HPDE6-E6E7 (cell line): Measurements from ENCODE around the gene PHLDB2.
A peak's percentile ranks its signal among the peaks of the same experiment; 100 is the strongest.

ENCODE experiments used
- DNase-seq: peaks from one replicate; pipeline ENCODE4 v3.0.0; 2011; ENCODE audit warnings: missing footprints; ENCODE audit errors: extremely low spot score

PHLDB2 gene

GRCh38 chr3:111923806-111924205, 64.7 kb downstream of the PHLDB2 start:
- no peak for DNase-seq

GRCh38 chr3:111924283-111924682, 65.2 kb downstream of the PHLDB2 start:
- no peak for DNase-seq

DNA sequence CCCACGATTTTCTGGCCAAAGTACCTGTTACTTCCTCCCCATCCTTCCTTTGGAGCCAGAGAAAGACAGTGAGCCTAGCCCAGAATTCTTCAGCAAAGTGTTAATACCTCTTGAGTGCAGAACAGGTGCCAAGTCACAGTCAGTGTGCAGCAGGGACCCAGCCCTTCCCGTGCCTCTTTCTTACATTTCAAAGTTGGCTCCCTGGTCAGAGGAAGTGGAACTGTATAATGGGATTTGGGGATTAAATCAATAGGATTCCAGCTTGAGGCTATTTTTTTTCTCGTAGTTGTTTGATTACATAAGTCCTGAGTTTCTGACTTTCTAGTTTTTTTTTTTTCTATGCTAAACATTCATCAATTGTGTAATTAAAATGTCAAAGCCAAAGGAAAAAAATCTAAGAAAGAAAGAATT, 67.2 kb downstream of the PHLDB2 start:
- no peak for DNase-seq

DNA sequence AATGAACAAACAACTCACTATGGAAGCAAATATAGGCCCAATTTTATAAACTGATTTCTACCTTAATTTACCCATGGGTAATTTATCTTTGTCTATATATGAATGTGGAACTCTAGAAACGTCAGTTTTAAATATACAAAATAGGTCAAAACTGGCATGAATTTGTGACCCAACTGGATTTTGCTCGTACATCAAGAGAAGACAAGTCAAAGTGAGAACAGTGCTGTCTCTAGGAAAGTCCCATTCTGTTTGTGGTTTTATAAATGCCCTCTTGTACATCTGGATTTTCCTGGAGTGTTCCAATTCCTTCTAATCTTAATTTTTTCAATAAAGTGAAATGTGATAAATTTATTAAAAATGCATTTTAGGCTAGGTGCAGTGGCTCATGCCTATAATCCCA, 69.5 kb downstream of the PHLDB2 start:
- DNase-seq: no peak

GRCh38 chr3:111929484-111929883, 70.4 kb downstream of the PHLDB2 start:
- no peak for DNase-seq

- DNase-seq: no peak
These were observed 73.9 kb downstream of the PHLDB2 start for GRCh38 chr3:111932946-111933345.

GRCh38 chr3:111936191-111936841, 77.3 kb downstream of the PHLDB2 start:
- DNase-seq: peak; percentile 13

- DNase-seq: no peak
These were observed 77.9 kb downstream of the PHLDB2 start for GRCh38 chr3:111936967-111937366.

GRCh38 chr3:111937871-111938270, 78.8 kb downstream of the PHLDB2 start:
- DNase-seq: no peak

GRCh38 chr3:111939873-111940272, 80.8 kb downstream of the PHLDB2 start:
- DNase-seq: no peak

GRCh38 chr3:111943533-111943932, 84.5 kb downstream of the PHLDB2 start:
- DNase-seq: no peak

- DNase-seq: no peak
These were observed 85.3 kb downstream of the PHLDB2 start for GRCh38 chr3:111944372-111944771.

DNA sequence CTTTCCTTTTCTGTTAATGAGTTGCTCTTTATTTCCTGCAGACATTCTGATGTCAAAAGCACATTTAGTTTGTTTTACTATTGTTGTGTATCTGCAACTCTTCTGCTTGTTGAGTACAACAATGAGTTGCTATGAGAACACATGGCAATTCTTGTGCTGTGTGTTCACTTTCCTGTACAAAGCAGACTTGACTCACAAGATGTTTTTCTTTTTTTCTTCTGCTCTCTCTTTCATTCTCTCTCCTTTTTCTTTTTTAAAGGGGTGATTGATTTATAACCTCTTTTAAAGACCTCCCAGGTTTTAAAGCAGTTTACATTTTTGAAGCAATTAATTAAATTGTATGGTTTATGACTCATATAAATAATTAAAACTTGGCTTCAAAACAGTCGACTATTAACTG, 88.2 kb downstream of the PHLDB2 start:
- no peak for DNase-seq

- no peak for DNase-seq
These were observed 89.7 kb downstream of the PHLDB2 start for GRCh38 chr3:111948786-111949185.

- DNase-seq: no peak
These were observed 90.6 kb downstream of the PHLDB2 start for GRCh38 chr3:111949712-111950111.

DNA sequence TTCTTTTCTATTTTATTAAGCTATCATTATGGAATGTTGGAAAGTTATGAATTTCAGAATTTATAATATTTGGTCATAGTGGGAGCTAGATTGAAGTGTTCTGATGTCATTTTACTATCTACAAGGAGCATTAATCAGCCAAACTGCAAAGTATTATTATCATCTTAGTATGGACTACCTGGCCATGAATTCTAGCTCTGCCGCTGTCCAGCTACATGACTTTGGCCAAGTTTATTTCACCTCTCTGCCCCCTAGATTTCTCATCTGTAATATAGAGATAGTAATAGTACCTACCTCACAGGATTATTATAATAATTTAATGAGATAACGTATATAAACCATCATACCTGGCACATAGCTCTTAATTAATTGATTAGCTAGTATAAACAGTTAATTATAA, 92.0 kb downstream of the PHLDB2 start:
- no peak for DNase-seq

GRCh38 chr3:111952086-111952485, 93.0 kb downstream of the PHLDB2 start:
- no peak for DNase-seq

DNA sequence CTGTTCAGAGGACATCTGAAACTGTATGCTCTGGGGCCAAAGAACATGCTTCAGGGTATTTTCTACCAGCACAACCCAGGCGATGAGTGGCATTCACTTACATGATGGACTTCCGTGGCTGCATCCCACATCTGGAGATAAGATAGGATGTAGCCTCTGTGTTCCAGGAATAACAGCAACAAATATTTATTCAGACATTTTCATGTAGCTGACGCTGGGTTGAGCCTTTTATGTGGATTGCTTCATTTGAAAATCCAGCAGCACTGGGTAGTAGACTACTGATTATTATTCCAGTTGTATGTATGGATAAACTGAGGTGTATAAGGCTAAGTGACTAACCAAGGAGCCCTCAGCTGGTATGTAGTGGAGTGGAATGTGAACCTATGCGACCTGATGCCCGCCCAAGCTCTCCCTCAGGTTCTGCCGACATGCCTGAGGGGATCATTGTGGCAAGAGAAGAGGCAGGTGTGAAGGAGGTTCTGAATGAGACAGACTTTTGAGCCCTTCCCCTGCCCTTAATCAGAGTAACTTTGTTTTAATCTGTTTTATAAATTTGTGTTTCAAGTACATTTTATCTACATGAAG, 93.9 kb downstream of the PHLDB2 start:
- DNase-seq: no peak

- DNase-seq: no peak
These were observed 95.3 kb downstream of the PHLDB2 start for GRCh38 chr3:111954228-111954990.

DNA sequence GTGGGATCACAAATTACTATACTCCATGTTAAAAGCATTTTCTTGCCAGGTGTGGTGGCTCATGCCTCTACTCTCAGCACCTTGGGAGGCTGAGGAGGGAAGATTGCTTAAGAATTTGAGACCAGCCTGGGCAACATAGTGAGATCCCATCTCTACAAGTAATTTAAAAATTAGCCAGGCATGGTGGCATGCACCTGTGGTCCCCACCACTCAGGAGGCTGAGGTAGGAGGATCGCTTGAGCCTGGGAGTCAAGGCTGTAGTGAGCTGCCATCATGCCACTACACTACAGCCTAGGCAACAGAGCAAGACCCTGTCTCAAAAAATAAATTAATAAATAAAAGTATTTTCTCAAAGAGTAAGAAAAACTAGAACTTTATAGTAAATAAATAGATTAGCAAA, 96.8 kb downstream of the PHLDB2 start:
- DNase-seq: no peak

DNA sequence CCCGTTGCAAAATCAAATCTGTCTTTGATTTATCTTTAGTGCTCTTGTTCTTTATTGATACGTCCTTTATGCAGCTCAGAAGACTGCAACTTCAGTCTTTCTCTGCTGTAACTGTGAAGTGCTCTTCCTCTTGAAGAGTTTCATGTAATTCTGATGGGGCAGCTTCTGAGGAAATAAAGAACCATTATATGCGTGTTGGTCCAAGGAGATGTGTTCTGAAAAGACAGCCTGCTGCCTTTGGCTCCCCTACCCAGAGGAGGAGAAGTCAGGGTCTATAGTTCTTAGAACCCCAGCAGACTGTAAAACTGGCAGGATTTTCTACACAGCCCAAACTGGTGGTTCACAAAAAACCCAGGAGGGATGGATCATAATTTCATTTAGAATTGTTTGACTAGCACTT, 97.4 kb downstream of the PHLDB2 start:
- DNase-seq: no peak

DNA sequence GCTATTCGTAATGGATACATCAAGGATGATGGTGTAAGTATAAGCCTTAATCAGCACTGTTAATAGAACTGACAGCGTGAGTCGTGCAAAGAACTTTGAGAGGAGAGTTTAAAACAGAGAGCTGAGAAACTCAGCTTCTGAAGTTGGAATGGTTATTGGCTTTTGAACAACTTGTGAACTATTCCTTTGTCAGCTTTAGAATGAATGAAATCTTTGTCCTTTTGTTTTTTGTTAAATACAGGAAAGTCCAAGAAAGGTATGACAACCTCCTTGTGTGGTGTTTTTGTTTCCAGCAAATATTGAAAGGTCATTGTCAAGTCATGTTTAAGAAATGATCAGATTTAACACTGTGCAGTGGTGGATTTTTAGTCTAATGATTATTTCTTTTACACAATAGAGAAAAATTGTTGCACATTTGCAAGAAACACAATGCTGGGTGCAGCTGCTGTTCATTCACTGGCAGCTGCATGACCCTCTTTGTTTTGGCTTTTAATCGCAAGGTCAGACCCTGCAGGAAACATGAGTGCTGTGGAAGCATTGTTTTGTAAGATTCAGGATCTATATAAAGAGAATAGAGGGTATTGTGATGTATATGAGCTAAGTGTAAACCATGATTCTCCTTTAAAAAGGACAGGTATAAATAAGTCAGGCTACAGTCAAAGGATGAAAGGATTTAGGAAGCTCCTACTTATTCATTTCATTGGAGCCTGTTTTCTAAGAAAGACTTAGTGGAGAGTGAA, 98.1 kb downstream of the PHLDB2 start:
- no peak for DNase-seq
